HEK293 (cell line): Measurements from ENCODE around the gene KCNQ1.

Source experiments
- FEZF1 ChIP-seq: fragments of 450-650 bp; formaldehyde crosslinking; IDR thresholded peaks from 2 replicates; pipeline ENCODE4 v1.5.1; 2016; ENCODE audit warnings: missing biosample characterization, missing genetic modification characterization
- GLI2 ChIP-seq: fragments of 450-650 bp; formaldehyde crosslinking; IDR thresholded peaks from 2 replicates; pipeline ENCODE4; 2017; ENCODE audit warnings: missing biosample characterization, missing genetic modification characterization, low read depth, borderline replicate concordance
- INSM2 ChIP-seq: fragments of 450-650 bp; formaldehyde crosslinking; IDR thresholded peaks from 2 replicates; pipeline ENCODE4 v1.5.1; 2016; ENCODE audit warnings: missing biosample characterization, missing genetic modification characterization
- KLF10 ChIP-seq: fragments of 450-650 bp; IDR thresholded peaks from 2 replicates; pipeline ENCODE4 v1.5.1; 2018; ENCODE audit warnings: missing biosample characterization, mild to moderate bottlenecking, missing genetic modification characterization
- MEIS1 ChIP-seq: sonication (generic); formaldehyde crosslinking; IDR thresholded peaks from 2 replicates; pipeline ENCODE4 v1.8.1; 2022; ENCODE audit warnings: missing genetic modification reagents, mild to moderate bottlenecking, borderline replicate concordance
- OVOL3 ChIP-seq: fragments of 450-650 bp; formaldehyde crosslinking; IDR thresholded peaks from 2 replicates; pipeline ENCODE4 v1.5.1; 2016; ENCODE audit warnings: missing biosample characterization, missing genetic modification characterization
- PRDM10 ChIP-seq: fragments of 450-650 bp; formaldehyde crosslinking; IDR thresholded peaks from 2 replicates; pipeline ENCODE4 v1.5.1; 2016; ENCODE audit warnings: missing biosample characterization, missing genetic modification characterization
- SALL2 ChIP-seq: fragments of 450-650 bp; formaldehyde crosslinking; IDR thresholded peaks from 2 replicates; pipeline ENCODE4 v1.5.0; 2017; ENCODE audit warnings: missing biosample characterization, mild to moderate bottlenecking, missing genetic modification characterization, borderline replicate concordance
- SETDB1 ChIP-seq: IDR thresholded peaks from one replicate; pipeline ENCODE4 v1.6.1; 2017; ENCODE audit warnings: mild to moderate bottlenecking, low read length, moderate library complexity, mixed read lengths; ENCODE audit not compliant: insufficient read length
- TCF7L2 ChIP-seq: IDR thresholded peaks from 2 replicates; pipeline ENCODE4 v1.6.1; 2011; ENCODE audit warnings: low read depth, mild to moderate bottlenecking, inconsistent platforms, low read length, moderate library complexity, borderline replicate concordance
- YY2 ChIP-seq: fragments of 450-650 bp; formaldehyde crosslinking; IDR thresholded peaks from 2 replicates; pipeline ENCODE4 v1.5.1; 2016; ENCODE audit warnings: missing biosample characterization, missing genetic modification characterization
- ZBTB10 ChIP-seq: fragments of 450-650 bp; formaldehyde crosslinking; IDR thresholded peaks from 2 replicates; pipeline ENCODE4 v1.5.1; 2016; ENCODE audit warnings: missing biosample characterization, missing genetic modification characterization
- ZBTB21 ChIP-seq: fragments of 450-650 bp; formaldehyde crosslinking; IDR thresholded peaks from 2 replicates; pipeline ENCODE4 v1.5.1; 2017; ENCODE audit warnings: missing biosample characterization, missing genetic modification characterization
- ZBTB8A ChIP-seq: fragments of 450-650 bp; formaldehyde crosslinking; IDR thresholded peaks from 2 replicates; pipeline ENCODE4 v1.5.1; 2016; ENCODE audit warnings: missing biosample characterization, missing genetic modification characterization
- ZEB2 ChIP-seq: fragments of 450-650 bp; formaldehyde crosslinking; IDR thresholded peaks from 2 replicates; pipeline ENCODE4 v1.5.1; 2016; ENCODE audit warnings: missing biosample characterization, missing genetic modification characterization
- ZFHX2 ChIP-seq: fragments of 450-650 bp; formaldehyde crosslinking; conservative IDR thresholded peaks from 2 replicates; pipeline ENCODE4 v1.5.1; 2016; ENCODE audit warnings: missing biosample characterization, missing genetic modification characterization
- ZNF114 ChIP-seq: fragments of 450-650 bp; formaldehyde crosslinking; IDR thresholded peaks from 2 replicates; pipeline ENCODE4 v1.5.0; 2017; ENCODE audit warnings: missing biosample characterization, missing genetic modification characterization
- ZNF184 ChIP-seq: fragments of 450-650 bp; IDR thresholded peaks from 2 replicates; pipeline ENCODE4 v1.5.1; 2018; ENCODE audit warnings: missing biosample characterization, mild to moderate bottlenecking, missing genetic modification characterization
- ZNF19 ChIP-seq: fragments of 450-650 bp; formaldehyde crosslinking; IDR thresholded peaks from 2 replicates; pipeline ENCODE4; 2016; ENCODE audit warnings: missing biosample characterization, missing genetic modification characterization, low read depth
- ZNF2 ChIP-seq: fragments of 450-650 bp; formaldehyde crosslinking; IDR thresholded peaks from 2 replicates; pipeline ENCODE4 v1.5.1; 2016; ENCODE audit warnings: missing biosample characterization, missing genetic modification characterization
- ZNF221 ChIP-seq: fragments of 450-650 bp; formaldehyde crosslinking; IDR thresholded peaks from 2 replicates; pipeline ENCODE4 v1.5.1; 2017; ENCODE audit warnings: missing biosample characterization, missing genetic modification characterization, borderline replicate concordance
- ZNF248 ChIP-seq: fragments of 450-650 bp; formaldehyde crosslinking; IDR thresholded peaks from 2 replicates; pipeline ENCODE4 v1.5.1; 2017; ENCODE audit warnings: missing biosample characterization, missing genetic modification characterization
- ZNF335 ChIP-seq: fragments of 450-650 bp; formaldehyde crosslinking; conservative IDR thresholded peaks from 2 replicates; pipeline ENCODE4 v1.5.1; 2016; ENCODE audit warnings: missing biosample characterization, missing genetic modification characterization
- ZNF350 ChIP-seq: fragments of 450-650 bp; formaldehyde crosslinking; IDR thresholded peaks from 2 replicates; pipeline ENCODE4 v1.5.0; 2017; ENCODE audit warnings: missing biosample characterization, mild to moderate bottlenecking, missing genetic modification characterization
- ZNF423 ChIP-seq: fragments of 450-650 bp; formaldehyde crosslinking; IDR thresholded peaks from 2 replicates; pipeline ENCODE4 v1.5.1; 2016; ENCODE audit warnings: missing biosample characterization, missing genetic modification characterization
- ZNF433 ChIP-seq: fragments of 450-650 bp; formaldehyde crosslinking; IDR thresholded peaks from 2 replicates; pipeline ENCODE4 v1.5.1; 2016; ENCODE audit warnings: missing biosample characterization, missing genetic modification characterization, low read depth
- ZNF48 ChIP-seq: fragments of 450-650 bp; formaldehyde crosslinking; IDR thresholded peaks from 2 replicates; pipeline ENCODE4 v1.5.1; 2016; ENCODE audit warnings: missing biosample characterization, missing genetic modification characterization
- ZNF513 ChIP-seq: fragments of 450-650 bp; IDR thresholded peaks from 2 replicates; pipeline ENCODE4 v1.5.1; 2018; ENCODE audit warnings: missing biosample characterization, missing genetic modification characterization
- ZNF530 ChIP-seq: fragments of 450-650 bp; formaldehyde crosslinking; IDR thresholded peaks from 2 replicates; pipeline ENCODE4 v1.5.1; 2016; ENCODE audit warnings: low read depth, missing biosample characterization, missing genetic modification characterization
- ZNF548 ChIP-seq: fragments of 450-650 bp; formaldehyde crosslinking; IDR thresholded peaks from 2 replicates; pipeline ENCODE4 v1.5.1; 2016; ENCODE audit warnings: missing biosample characterization, missing genetic modification characterization
- ZNF660 ChIP-seq: fragments of 450-650 bp; IDR thresholded peaks from 2 replicates; pipeline ENCODE4 v1.5.1; 2018; ENCODE audit warnings: missing biosample characterization, mild to moderate bottlenecking, missing genetic modification characterization
- ZNF785 ChIP-seq: fragments of 450-650 bp; formaldehyde crosslinking; IDR thresholded peaks from 2 replicates; pipeline ENCODE4 v1.5.1; 2016; ENCODE audit warnings: missing biosample characterization, missing genetic modification characterization

Gene KCNQ1

GRCh38 chr11:2699531-2700414, 255.0 kb downstream of the KCNQ1 start, which contains the start of gene KCNQ1OT1 (continued):
- TF ChIP-seq INSM2 (tag by site-specific recombination) = no peak
- TF ChIP-seq ZNF548 (tag by site-specific recombination) = no peak
- no peak for TF ChIP-seq TCF7L2
- TF ChIP-seq ZFHX2 (tag by site-specific recombination) = no peak; the same call in 1 of the 2 replicates
- no peak for TF ChIP-seq ZNF433 (tag by site-specific recombination)
- TF ChIP-seq ZNF513 (tag by site-specific recombination) = no peak
- no peak for TF ChIP-seq SALL2 (tag by site-specific recombination)
- TF ChIP-seq ZBTB10 (tag by site-specific recombination) = peak; percentile 51; the same call in 1 of the 2 replicates
- TF ChIP-seq OVOL3 (tag by site-specific recombination) = no peak
- TF ChIP-seq ZNF114 = no peak
- no peak for TF ChIP-seq ZNF785 (tag by site-specific recombination)
- TF ChIP-seq ZNF530 (tag by site-specific recombination) = no peak
- no peak for TF ChIP-seq YY2
- TF ChIP-seq ZNF48 (tag by site-specific recombination) = no peak
- no peak; the same call in 1 of the 2 replicates for TF ChIP-seq ZNF660 (tag by site-specific recombination)
- no peak for TF ChIP-seq ZNF221 (tag by site-specific recombination)
- 0 out of 2 replicates have a peak, but pooled peaks have one; percentile 24 for TF ChIP-seq ZNF423 (tag by site-specific recombination)
- no peak for TF ChIP-seq ZNF2 (tag by site-specific recombination)
- no peak for TF ChIP-seq ZNF248
- no peak for TF ChIP-seq FEZF1 (tag by site-specific recombination)
- no peak for TF ChIP-seq ZBTB21 (tag by site-specific recombination)
- no peak for TF ChIP-seq SETDB1
- TF ChIP-seq KLF10 (tag by site-specific recombination) = peak; percentile 63
- no peak for TF ChIP-seq ZNF184 (tag by site-specific recombination)
- no peak for TF ChIP-seq ZNF335
- no peak for TF ChIP-seq ZNF350 (tag by site-specific recombination)
- TF ChIP-seq ZEB2 (tag by site-specific recombination) = 0 out of 2 replicates have a peak, but pooled peaks have one; percentile 24
- no peak for TF ChIP-seq GLI2 (tag by site-specific recombination)
- no peak for TF ChIP-seq MEIS1
- no peak for TF ChIP-seq ZBTB8A (tag by site-specific recombination)
- no peak for TF ChIP-seq ZNF19
- TF ChIP-seq PRDM10 (tag by site-specific recombination) = no peak
